MM.1S (cell line): Measurements from ENCODE around the gene PNKP.

Experiments used
- EZH2 ChIP-seq: fragments of 300-600 bp; sonication (generic); optimal IDR thresholded peaks from 2 replicates; pipeline ENCODE3; 2017; ENCODE audit warnings: low read depth, mild to moderate bottlenecking, antibody characterized with exemption, low read length, mixed read lengths
- TF ChIP-seq, protein P1 (sequence below): fragments of 300-600 bp; sonication (generic); IDR thresholded peaks from 2 replicates; pipeline ENCODE4 v1.5.1; 2016; ENCODE audit warnings: antibody characterized with exemption, low read length, mixed read lengths

DNA sequence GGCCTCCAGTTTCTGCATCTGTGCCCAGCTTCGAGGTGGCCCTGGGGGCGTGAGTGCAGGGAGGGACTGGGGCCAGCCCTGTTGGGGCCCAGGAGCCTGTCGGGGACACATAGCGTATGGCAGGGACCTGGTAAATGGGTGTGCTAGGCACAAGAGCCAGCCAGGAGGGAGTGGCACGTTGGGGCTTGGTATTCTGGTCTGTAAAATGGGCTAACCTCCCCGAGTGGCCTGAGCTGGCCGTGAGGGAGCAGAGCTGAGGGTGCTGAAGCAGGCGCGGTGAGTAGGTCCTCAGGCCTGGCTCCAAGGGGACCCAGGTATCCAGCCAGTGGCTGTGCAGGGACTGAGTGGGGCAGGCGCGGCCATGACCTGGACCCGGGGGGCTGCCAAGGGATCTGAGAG, 12.1 kb downstream of the PNKP start:
- TF ChIP-seq, protein P1, sequence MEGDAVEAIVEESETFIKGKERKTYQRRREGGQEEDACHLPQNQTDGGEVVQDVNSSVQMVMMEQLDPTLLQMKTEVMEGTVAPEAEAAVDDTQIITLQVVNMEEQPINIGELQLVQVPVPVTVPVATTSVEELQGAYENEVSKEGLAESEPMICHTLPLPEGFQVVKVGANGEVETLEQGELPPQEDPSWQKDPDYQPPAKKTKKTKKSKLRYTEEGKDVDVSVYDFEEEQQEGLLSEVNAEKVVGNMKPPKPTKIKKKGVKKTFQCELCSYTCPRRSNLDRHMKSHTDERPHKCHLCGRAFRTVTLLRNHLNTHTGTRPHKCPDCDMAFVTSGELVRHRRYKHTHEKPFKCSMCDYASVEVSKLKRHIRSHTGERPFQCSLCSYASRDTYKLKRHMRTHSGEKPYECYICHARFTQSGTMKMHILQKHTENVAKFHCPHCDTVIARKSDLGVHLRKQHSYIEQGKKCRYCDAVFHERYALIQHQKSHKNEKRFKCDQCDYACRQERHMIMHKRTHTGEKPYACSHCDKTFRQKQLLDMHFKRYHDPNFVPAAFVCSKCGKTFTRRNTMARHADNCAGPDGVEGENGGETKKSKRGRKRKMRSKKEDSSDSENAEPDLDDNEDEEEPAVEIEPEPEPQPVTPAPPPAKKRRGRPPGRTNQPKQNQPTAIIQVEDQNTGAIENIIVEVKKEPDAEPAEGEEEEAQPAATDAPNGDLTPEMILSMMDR: no peak
- no peak for TF ChIP-seq EZH2
